K562 (cell line): ENCODE results near the gene CHMP4B. TPM values are rescaled to one million over a fixed set of nuclear protein-coding genes. Genes with fewer than 3 reads are reported as not detected.

Experiments
- ATAC-seq: fragments of 200-7000 bp; cut with Tn5 transposase; 3 replicates; pipeline ENCODE4 v1.9.1; 2020; ENCODE audit warnings: moderate library complexity
- BruUV-seq: library from RNA; stranded (reverse); fragments of 400-500 nt; replicated peaks from 2 replicates; lab custom pipeline; 2021; lab: Mats Ljungman, UMichigan
- CTCF ChIA-PET: fragments of 300-600 bp; formaldehyde crosslinking; extraction: SDS; loops from one replicate; lab custom pipeline; 2021; ENCODE audit warnings: low intra/inter-chr PET ratio; lab: Yijun Ruan, JAX
- POLR2A ChIA-PET: fragments of 300-600, 350-650 bp; sonication (Branson Sonifier 250); formaldehyde crosslinking; extraction: SDS; loops from one replicate; lab custom pipeline; 2021; ENCODE audit warnings: antibody characterized with exemption, inconsistent platforms; lab: Yijun Ruan, JAX
- DNase-seq, 4 experiments: peaks; one replicate each; pipeline versions ENCODE4 v3.0.0 to v3.0.0-alpha.2; 2011 to 2018; ENCODE audit warnings: low spot score in 3 of 4, mixed read lengths in 3 of 4; ENCODE audit errors: extremely low read depth in 1 of 4
- FAIRE-seq: peaks from 2 replicates; lab custom pipeline; 2011; peaks lifted over from hg19 to GRCh38; lab: Jason Lieb, UNC
- H2AFZ ChIP-seq: 2 replicates; pipeline ENCODE4 v1.6.0; 2011; ENCODE audit warnings: low read depth, low read length, control low read depth, inconsistent platforms
- H3K27ac ChIP-seq: fragments of 200-600 bp; 3 replicates; pipeline ENCODE4 v1.8.0; 2011; ENCODE audit warnings: low read depth, mild to moderate bottlenecking, control low read depth, inconsistent platforms, low read length, moderate library complexity, mixed read lengths; ENCODE audit errors: extremely low read depth
- H3K27me3 ChIP-seq, 2 experiments: fragments of 300-600 bp in 1 of 2; 2 replicates in 1 of 2; 3 replicates in 1 of 2; pipeline versions ENCODE4 v1.6.0 to v1.8.0; 2011; ENCODE audit warnings: inconsistent platforms in 2 of 2, low read length in 2 of 2, mild to moderate bottlenecking in 1 of 2, mixed read lengths in 1 of 2, moderate library complexity in 1 of 2; ENCODE audit not compliant: control insufficient read depth in 2 of 2, insufficient read depth in 2 of 2
- H3K36me3 ChIP-seq: fragments of 300-600 bp; 3 replicates; pipeline ENCODE4 v1.8.0; 2011; ENCODE audit warnings: mild to moderate bottlenecking, low read length, inconsistent platforms; ENCODE audit not compliant: control insufficient read depth, insufficient read depth
- H3K4me1 ChIP-seq, 2 experiments: fragments of 200-600 bp in 1 of 2; replicated peaks in 1 of 2; 2 replicates in 1 of 2; 3 replicates in 1 of 2; pipeline versions ENCODE4 v1.5.1 to v1.8.0; 2011; ENCODE audit warnings: inconsistent platforms in 2 of 2, low read length in 2 of 2, mild to moderate bottlenecking in 1 of 2, mixed read lengths in 1 of 2, moderate library complexity in 1 of 2; ENCODE audit not compliant: control insufficient read depth in 2 of 2, insufficient read depth in 2 of 2
- H3K4me2 ChIP-seq: 2 replicates; pipeline ENCODE4 v1.6.1; 2011; ENCODE audit warnings: low read length, control low read depth, inconsistent platforms, mixed read lengths; ENCODE audit not compliant: insufficient read depth
- H3K4me3 ChIP-seq: fragments of 200-600 bp; sonication (generic), shearing (Covaris generic); 2 replicates; pipeline ENCODE4 v1.5.1; 2016; ENCODE audit warnings: control low read depth, inconsistent platforms
- H3K79me2 ChIP-seq: fragments of 200-600 bp; 3 replicates; pipeline ENCODE4 v1.8.0; 2011; ENCODE audit warnings: low read length, inconsistent platforms; ENCODE audit not compliant: control insufficient read depth, insufficient read depth
- H3K9ac ChIP-seq, 2 experiments: 2 replicates each; pipeline versions ENCODE4 v1.6.0 to v1.6.1; 2011; ENCODE audit warnings: low read depth in 2 of 2, low read length in 2 of 2, control low read depth in 1 of 2, inconsistent platforms in 1 of 2, mild to moderate bottlenecking in 1 of 2, mixed read lengths in 1 of 2; ENCODE audit not compliant: insufficient read depth in 1 of 2
- H3K9me1 ChIP-seq: one replicate; pipeline ENCODE4 v1.6.0; 2011; ENCODE audit warnings: inconsistent platforms, mild to moderate bottlenecking, low read length, moderate library complexity; ENCODE audit not compliant: control insufficient read depth, insufficient read depth
- H3K9me3 ChIP-seq: replicated peaks from 2 replicates; pipeline ENCODE4 v1.5.1; 2011; ENCODE audit warnings: low read depth, low read length, inconsistent platforms; ENCODE audit not compliant: control insufficient read depth, insufficient read depth
- H4K20me1 ChIP-seq: replicated peaks from 2 replicates; pipeline ENCODE4 v1.6.1; 2011; ENCODE audit warnings: low read length, inconsistent platforms, mixed read lengths; ENCODE audit not compliant: control insufficient read depth, insufficient read depth
- DACH1 ChIP-seq: fragments of 450-650 bp; IDR thresholded peaks from 2 replicates; pipeline ENCODE4 v1.6.1; 2018; ENCODE audit not compliant: partially characterized antibody
- MBD2 ChIP-seq: sonication (generic); IDR thresholded peaks from 2 replicates; pipeline ENCODE4 v1.6.1; 2016; ENCODE audit warnings: low read depth, borderline replicate concordance
- NR1H2 ChIP-seq: sonication (generic); formaldehyde crosslinking; IDR thresholded peaks from 2 replicates; pipeline ENCODE4 v1.4.0; 2020; ENCODE audit warnings: mild to moderate bottlenecking, missing genetic modification reagents
- PPARD ChIP-seq: fragments of 250-450 bp; sonication (Bioruptor Pico); IDR thresholded peaks from 2 replicates; pipeline ENCODE4 v1.8.0; 2022; ENCODE audit warnings: inconsistent platforms, mild to moderate bottlenecking, moderate library complexity
- PREB ChIP-seq: sonication (generic); formaldehyde crosslinking; IDR thresholded peaks from 2 replicates; pipeline ENCODE4 v1.8.1; 2023; ENCODE audit warnings: mild to moderate bottlenecking, missing genetic modification reagents
- ZNF133 ChIP-seq: fragments of 250-450 bp; sonication (Bioruptor Pico); IDR thresholded peaks from 2 replicates; pipeline ENCODE4 v1.4.0; 2020; ENCODE audit warnings: mild to moderate bottlenecking
- WGBS: fragments of 100-300 bp; shearing (Covaris generic); methylation state at CpG from one replicate; pipeline ENCODE4 v1.1.6; 2016; ENCODE audit warnings: low coverage, mixed read lengths; ENCODE audit not compliant: insufficient coverage; ENCODE audit errors: missing lambda C conversion rate; 5-methylcytosine and 5-hydroxymethylcytosine counted together
- in situ Hi-C: fragments of 300-500 bp; cut with MboI; formaldehyde crosslinking; loops from 4 replicates; pipeline ENCODE4 v1.15.0; 2018; ENCODE audit warnings: inconsistent platforms, mixed read lengths
- intact Hi-C: fragments of 100-400 bp; cut with micrococcal nuclease; formaldehyde crosslinking; loops from 2 replicates; pipeline ENCODE4 v1.14.2; 2022
- polyA plus RNA-seq, 8 experiments: library from polyadenylated mRNA; depleted of rRNA in 4 of 8; stranded (reverse) in 5 of 8; unstranded in 3 of 8; fragments of >200 nt; fragmentation: Nextera tagmentation in 2 of 8; fragmentation: Illumina TruSeq in 1 of 8; extraction: Ambion mirVana in 2 of 8; extraction: Trizol in 1 of 8; gene quantifications; 2 replicates each; pipeline versions ENCODE4 v1.2.1 to v1.2.3, GENCODE V29; 2011 to 2014; ENCODE audit warnings: inconsistent platforms in 1 of 8, missing spikeins in 1 of 8
- total RNA-seq, 7 experiments: library from RNA; depleted of rRNA in 6 of 7; stranded (reverse); fragments of >200 nt in 6 of 7; fragmentation: Illumina TruSeq in 2 of 7; extraction: Trizol in 2 of 7; gene quantifications; 2 replicates each; pipeline versions ENCODE4 v1.2.1 to v1.2.3, GENCODE V29; 2011 to 2021; ENCODE audit warnings: low replicate concordance in 1 of 7
- TF ChIP-seq, protein P1 (sequence below): fragments of 450-650 bp; IDR thresholded peaks from 2 replicates; pipeline ENCODE4 v1.6.1; 2016; ENCODE audit warnings: mild to moderate bottlenecking

CHMP4B gene
- total and polyA plus RNA-seq, 9 of the 15 experiments (the other 6 are each of a cell fraction or from before 2014, with no cell fraction given), result 1.8 to 64.7 (median 31.8) TPM

- Histone ChIP-seq H3K4me3 (no peak overlapping the region), H3K9me1 (peaks cover 3% of the 10 kb centered on the region), H3K36me3 (no peaks in the 10 kb centered on the region), H3K27ac (no peak overlapping the region), H3K9ac (0 out of 4 replicates have a peak overlapping the region, but pooled peaks of 1 of the 2 experiments have one; percentile 46), H3K27me3 (peaks cover 24 to 53% of the 10 kb centered on the region in 2 experiments; a peak in 4 of 5 replicates), H3K4me1 (peaks cover 0 to 15% of the 10 kb centered on the region in 2 experiments; a peak in 3 of 5 replicates), H3K9me3 (no peaks in the 10 kb centered on the region), H4K20me1 (no peaks in the 10 kb centered on the region; the same call in 1 of the 2 replicates), H2AFZ (no peak overlapping the region), H3K4me2 (no peak overlapping the region), H3K79me2 (no peaks in the 10 kb centered on the region)
- ChIA-PET CTCF (no interaction called here), POLR2A (no interaction called here)
- intact Hi-C loops (no loop called here), in situ Hi-C loops (no loop called here)
- BruUV-seq, result no TSS peak
- WGBS, result 5% methylated on average over 11 of the region's 13 CpGs
- ATAC-seq (no peak), FAIRE-seq (no peak), DNase-seq (no peak)
- TF ChIP-seq ZNF133 (CRISPR knock-in tag), result no peak
- no peak for TF ChIP-seq PPARD (CRISPR knock-in tag)
- no peak for TF ChIP-seq MBD2
- TF ChIP-seq PREB (CRISPR knock-in tag), result no peak
- TF ChIP-seq, protein P1, sequence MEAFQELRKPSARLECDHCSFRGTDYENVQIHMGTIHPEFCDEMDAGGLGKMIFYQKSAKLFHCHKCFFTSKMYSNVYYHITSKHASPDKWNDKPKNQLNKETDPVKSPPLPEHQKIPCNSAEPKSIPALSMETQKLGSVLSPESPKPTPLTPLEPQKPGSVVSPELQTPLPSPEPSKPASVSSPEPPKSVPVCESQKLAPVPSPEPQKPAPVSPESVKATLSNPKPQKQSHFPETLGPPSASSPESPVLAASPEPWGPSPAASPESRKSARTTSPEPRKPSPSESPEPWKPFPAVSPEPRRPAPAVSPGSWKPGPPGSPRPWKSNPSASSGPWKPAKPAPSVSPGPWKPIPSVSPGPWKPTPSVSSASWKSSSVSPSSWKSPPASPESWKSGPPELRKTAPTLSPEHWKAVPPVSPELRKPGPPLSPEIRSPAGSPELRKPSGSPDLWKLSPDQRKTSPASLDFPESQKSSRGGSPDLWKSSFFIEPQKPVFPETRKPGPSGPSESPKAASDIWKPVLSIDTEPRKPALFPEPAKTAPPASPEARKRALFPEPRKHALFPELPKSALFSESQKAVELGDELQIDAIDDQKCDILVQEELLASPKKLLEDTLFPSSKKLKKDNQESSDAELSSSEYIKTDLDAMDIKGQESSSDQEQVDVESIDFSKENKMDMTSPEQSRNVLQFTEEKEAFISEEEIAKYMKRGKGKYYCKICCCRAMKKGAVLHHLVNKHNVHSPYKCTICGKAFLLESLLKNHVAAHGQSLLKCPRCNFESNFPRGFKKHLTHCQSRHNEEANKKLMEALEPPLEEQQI, result no peak
- no peak for TF ChIP-seq DACH1
- TF ChIP-seq NR1H2 (CRISPR knock-in tag), result no peak
These were observed 54.7 kb downstream of the CHMP4B start for GRCh38 chr20:33865761-33866370.
